ENCODE data around the gene TMEM221. TPM values are rescaled to one million over a fixed set of nuclear protein-coding genes. Genes with fewer than 3 reads are reported as not detected.

Gene TMEM221
- total RNA-seq, 1 donor from 2014 or later = 6.0 TPM

GRCh38 chr19:17420475-17420924 is 28.0 kb downstream of the TMEM221 start:
- no peaks in the 10 kb centered on the region for H3K9me3 Mint-ChIP-seq
- TF ChIP-seq CTCF (IDR thresholded peaks at IDR 0.05; ENCODE audit: unreplicated experiment) = no peak
- peak overlapping the region; percentile 69 for H3K27ac Mint-ChIP-seq
- peaks cover 3% of the 10 kb centered on the region for H3K36me3 Mint-ChIP-seq
- no peaks in the 10 kb centered on the region for H3K27me3 Mint-ChIP-seq (ENCODE audit: low read depth)
- H3K4me3 Mint-ChIP-seq = peak overlapping the region; percentile 84
- H3K4me1 Mint-ChIP-seq = peaks cover 20% of the 10 kb centered on the region
- peak in 1 of 2 experiments; percentile 55 for DNase-seq (ENCODE audit: low spot score in 2 of 2, unreplicated experiment in 2 of 2)

GRCh38 chr19:17419621-17420474 is 28.6 kb downstream of the TMEM221 start, which contains the start of gene MVB12A:
Gene MVB12A (plus strand): TSS chr19:17420047. CDS start chr19:17420136, 89 bp downstream.
- peaks cover 3% of the 10 kb centered on the region for H3K36me3 Mint-ChIP-seq
- peak within 1 kb of the TSS; percentile 84 for H3K4me3 Mint-ChIP-seq
- peak within 1 kb of the TSS; percentile 97 for H3K27ac Mint-ChIP-seq
- peaks cover 27% of the 10 kb centered on the region for H3K4me1 Mint-ChIP-seq
- TF ChIP-seq CTCF (IDR thresholded peaks at IDR 0.05; ENCODE audit: unreplicated experiment) = no peak
- DNase-seq (ENCODE audit: low spot score in 2 of 2, unreplicated experiment in 2 of 2) = peak; percentile 94 to 95
- no peaks in the 10 kb centered on the region for H3K27me3 Mint-ChIP-seq (ENCODE audit: low read depth)
- H3K9me3 Mint-ChIP-seq = no peaks in the 10 kb centered on the region

DNA sequence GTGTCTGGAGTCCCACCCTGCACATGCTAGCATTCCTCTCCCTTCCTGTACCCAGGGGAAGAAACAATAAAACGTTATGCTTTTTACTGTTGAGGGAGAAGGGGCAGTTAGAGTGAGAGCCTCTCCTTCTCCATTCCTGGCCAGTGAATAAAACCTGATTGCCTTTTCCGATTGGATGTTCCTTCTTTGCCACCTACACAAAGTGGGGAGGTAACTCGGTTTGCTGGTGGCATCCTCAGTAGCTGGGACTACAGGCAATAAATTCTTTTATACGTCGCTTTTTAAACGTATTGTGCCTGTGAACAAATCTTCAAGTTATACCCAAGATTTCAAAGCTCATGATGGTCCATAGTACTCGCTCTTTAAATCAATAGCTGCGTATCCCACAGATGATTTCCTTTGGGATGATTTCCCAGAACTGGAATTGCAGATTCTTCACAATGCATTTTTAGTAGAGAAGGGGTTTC is 29.3 kb downstream of the TMEM221 start:
- Mint-ChIP-seq H3K27ac (peak overlapping the region; percentile 97), H3K4me3 (peak overlapping the region; percentile 84), H3K27me3 (ENCODE audit: low read depth) (no peaks in the 10 kb centered on the region)

DNA sequence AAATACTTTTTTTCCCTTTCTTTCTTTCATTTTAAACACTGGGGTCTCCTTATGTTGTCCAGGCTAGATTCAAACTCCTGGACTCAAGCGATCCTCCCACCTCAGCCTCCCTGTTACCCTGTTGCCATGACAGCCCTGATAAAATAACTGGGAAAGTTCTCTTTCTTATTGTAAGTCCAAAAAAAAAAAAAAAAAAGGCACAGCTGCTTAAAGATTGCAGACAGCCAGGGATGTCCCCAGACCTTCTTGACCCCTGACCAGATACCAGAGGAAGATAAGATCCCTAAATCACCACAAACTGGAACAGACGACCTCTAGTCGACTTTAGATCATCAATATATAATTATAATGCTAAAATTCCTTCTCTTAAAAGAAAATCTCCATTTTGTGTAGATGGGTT is 29.8 kb downstream of the TMEM221 start:
- Mint-ChIP-seq H3K36me3 (peaks cover 3% of the 10 kb centered on the region), H3K4me3 (peak overlapping the region; percentile 84), H3K4me1 (peaks cover 26% of the 10 kb centered on the region), H3K9me3 (no peaks in the 10 kb centered on the region), H3K27me3 (ENCODE audit: low read depth) (no peaks in the 10 kb centered on the region), H3K27ac (peak overlapping the region; percentile 97)
- TF ChIP-seq CTCF (IDR thresholded peaks at IDR 0.05; ENCODE audit: unreplicated experiment) = no peak
- no peak for DNase-seq (ENCODE audit: low spot score in 2 of 2, unreplicated experiment in 2 of 2)

More for the DNA sequence above, 29.3 kb downstream of the TMEM221 start:
- Mint-ChIP-seq H3K4me1 (peaks cover 28% of the 10 kb centered on the region), H3K36me3 (peaks cover 3% of the 10 kb centered on the region), H3K9me3 (no peaks in the 10 kb centered on the region)
- TF ChIP-seq CTCF (IDR thresholded peaks at IDR 0.05; ENCODE audit: unreplicated experiment) = no peak
- no peak for DNase-seq (ENCODE audit: low spot score in 2 of 2, unreplicated experiment in 2 of 2)

DNA sequence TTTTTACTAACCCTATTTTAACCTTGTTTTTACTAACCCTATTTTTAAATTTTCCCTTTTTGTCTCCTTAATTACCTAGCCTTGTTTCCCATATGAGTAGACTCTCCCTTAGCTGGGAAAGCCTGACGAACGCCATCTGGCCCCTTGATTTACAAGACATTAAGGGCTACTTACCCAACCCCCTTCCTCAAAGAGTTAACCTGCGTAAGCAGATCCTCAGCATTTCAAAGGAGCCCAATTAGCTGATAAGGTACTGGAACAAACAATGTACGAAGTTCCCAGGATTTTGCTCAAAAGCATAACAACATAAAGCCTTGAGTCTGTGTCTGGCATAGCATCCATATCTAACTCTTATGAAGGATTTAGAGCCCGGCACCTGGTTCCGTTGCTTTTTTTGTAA is 33.3 kb downstream of the TMEM221 start:
- no peak for DNase-seq (ENCODE audit: low spot score in 2 of 2, unreplicated experiment in 2 of 2)
- TF ChIP-seq CTCF (IDR thresholded peaks at IDR 0.05; ENCODE audit: unreplicated experiment) = no peak
- Mint-ChIP-seq H3K27ac (peak overlapping the region; percentile 95), H3K4me1 (peaks cover 40% of the 10 kb centered on the region), H3K9me3 (no peaks in the 10 kb centered on the region), H3K27me3 (ENCODE audit: low read depth) (no peaks in the 10 kb centered on the region), H3K4me3 (peak overlapping the region; percentile 48), H3K36me3 (no peaks in the 10 kb centered on the region)

Measured in mesothelial cell of epicardium (in vitro differentiated cells).